ENCODE results near the gene GBA2. TPM values are rescaled to one million over a fixed set of nuclear protein-coding genes. Genes with fewer than 3 reads are reported as not detected.

GBA2 gene
- total and polyA plus RNA-seq, 3 donors from 2014 or later = 51.3 to 77.1 (median 66.5) TPM

DNA sequence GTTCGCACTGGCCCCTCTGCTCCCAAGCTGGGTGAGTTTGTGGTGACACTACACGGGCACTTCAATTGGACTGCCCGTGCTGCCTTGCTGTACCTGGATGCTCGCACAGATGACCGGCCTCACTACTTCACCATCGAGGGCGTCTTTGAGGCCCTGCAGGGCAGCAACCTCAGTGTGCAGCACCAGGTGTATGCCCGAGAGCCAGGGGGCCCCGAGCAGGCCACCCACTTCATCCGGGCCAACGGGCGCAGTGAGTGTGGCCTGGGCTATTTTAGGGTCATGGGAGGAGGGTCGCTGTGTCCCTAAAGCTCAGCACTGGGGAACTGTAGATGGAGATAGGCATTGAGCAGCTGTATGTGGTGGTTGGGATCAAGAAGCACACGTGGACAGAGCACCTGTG is 43.8 kb upstream of the GBA2 start:
- WGBS, 2 donors = 49 to 75% methylated on average over 11 to 14 of the region's 14 CpGs

DNA sequence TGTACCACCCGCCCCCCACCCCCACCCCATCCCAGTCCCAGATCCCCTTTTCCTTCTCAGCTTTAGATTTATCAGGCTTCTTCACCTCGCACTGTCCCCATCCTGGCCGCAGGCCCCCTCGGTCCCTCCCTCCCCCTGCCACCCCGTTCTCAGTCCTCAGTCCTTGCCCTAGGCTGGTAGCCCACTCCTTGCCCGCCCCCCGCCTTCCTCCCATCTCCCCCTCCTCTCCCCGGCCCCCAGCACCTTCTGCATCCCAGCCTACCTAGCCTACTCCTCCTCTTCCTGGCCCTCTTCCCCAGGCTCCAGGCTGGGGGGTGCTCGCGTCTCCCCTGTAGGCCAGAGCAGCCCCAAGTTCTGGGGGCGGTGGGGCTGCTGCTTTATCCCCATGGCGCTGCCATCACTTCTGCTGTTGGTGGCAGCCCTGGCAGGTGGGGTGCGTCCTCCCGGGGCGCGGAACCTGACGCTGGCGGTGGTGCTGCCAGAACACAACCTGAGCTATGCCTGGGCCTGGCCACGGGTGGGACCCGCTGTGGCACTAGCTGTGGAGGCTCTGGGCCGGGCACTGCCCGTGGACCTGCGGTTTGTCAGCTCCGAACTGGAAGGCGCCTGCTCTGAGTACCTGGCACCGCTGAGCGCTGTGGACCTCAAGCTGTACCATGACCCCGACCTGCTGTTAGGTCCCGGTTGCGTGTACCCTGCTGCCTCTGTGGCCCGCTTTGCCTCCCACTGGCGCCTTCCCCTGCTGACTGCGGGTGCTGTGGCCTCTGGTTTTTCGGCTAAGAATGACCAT is 43.2 kb upstream of the GBA2 start:
- Histone ChIP-seq H3K36me3 (ENCODE audit: low read depth, missing control alignments) (no peaks in the 10 kb centered on the region), H3K4me3 (peak overlapping the region; percentile 55 to 63), H3K4me1 (peaks cover 26% of the 10 kb centered on the region), H3K27me3 (no peaks in the 10 kb centered on the region), H3K27ac (peak overlapping the region in 1 of 2 donors; percentile 80), H3K9me3 (no peaks in the 10 kb centered on the region)
- no peak for DNase-seq
- TF ChIP-seq, protein P1, sequence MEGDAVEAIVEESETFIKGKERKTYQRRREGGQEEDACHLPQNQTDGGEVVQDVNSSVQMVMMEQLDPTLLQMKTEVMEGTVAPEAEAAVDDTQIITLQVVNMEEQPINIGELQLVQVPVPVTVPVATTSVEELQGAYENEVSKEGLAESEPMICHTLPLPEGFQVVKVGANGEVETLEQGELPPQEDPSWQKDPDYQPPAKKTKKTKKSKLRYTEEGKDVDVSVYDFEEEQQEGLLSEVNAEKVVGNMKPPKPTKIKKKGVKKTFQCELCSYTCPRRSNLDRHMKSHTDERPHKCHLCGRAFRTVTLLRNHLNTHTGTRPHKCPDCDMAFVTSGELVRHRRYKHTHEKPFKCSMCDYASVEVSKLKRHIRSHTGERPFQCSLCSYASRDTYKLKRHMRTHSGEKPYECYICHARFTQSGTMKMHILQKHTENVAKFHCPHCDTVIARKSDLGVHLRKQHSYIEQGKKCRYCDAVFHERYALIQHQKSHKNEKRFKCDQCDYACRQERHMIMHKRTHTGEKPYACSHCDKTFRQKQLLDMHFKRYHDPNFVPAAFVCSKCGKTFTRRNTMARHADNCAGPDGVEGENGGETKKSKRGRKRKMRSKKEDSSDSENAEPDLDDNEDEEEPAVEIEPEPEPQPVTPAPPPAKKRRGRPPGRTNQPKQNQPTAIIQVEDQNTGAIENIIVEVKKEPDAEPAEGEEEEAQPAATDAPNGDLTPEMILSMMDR (IDR thresholded peaks at IDR 0.05) = no peak
- no peak for TF ChIP-seq POLR2A (IDR thresholded peaks at IDR 0.05)
- whole genome bisulfite sequencing, 2 donors = 47 to 56% methylated on average over 20 to 29 of the region's 34 CpGs
- intact Hi-C loops (cut with DNase I; ENCODE audit: low total_unique reads) = no loop called here

More for the DNA sequence above, 43.8 kb upstream of the GBA2 start:
- Histone ChIP-seq H3K4me3 (no peak overlapping the region), H3K36me3 (ENCODE audit: low read depth, missing control alignments) (no peaks in the 10 kb centered on the region), H3K9me3 (no peaks in the 10 kb centered on the region), H3K27me3 (no peaks in the 10 kb centered on the region), H3K4me1 (peaks cover 26% of the 10 kb centered on the region), H3K27ac (no peak overlapping the region)
- intact Hi-C loops (cut with DNase I; ENCODE audit: low total_unique reads) = no loop called here
- DNase-seq = no peak
- TF ChIP-seq, protein P1 (IDR thresholded peaks at IDR 0.05) = no peak
- TF ChIP-seq POLR2A (IDR thresholded peaks at IDR 0.05) = no peak

DNA sequence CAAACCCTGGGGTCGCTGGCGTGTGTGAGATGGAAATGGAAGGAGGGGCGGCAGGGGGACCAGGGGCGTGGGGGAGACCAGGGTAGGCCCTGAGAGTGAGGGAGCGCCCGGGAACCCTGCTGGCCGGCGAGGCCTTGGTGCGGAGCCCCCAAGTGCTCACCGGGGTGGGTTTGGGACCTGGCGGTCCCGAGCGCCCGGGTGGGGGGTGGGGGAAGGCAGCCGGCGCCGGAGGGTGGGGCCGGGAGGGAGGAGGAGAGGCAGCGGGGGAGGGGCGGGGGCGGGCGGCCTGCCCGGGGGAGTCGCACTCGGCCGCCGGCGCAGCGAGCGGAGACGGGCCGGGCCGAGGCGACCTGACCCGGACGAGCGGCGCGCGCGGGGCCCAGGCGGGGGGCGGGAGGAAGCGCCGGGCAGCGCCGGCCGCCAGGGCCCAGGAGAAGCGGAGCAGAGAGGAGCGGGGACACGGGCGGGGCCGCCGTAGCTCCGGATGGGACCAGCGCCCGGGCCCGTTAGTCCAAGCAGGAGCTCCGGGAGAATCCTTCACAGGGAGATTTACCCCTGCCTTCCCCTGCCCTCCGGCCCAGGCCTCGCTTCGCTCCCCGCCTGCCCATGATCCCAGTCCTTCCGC is 42.4 kb upstream of the GBA2 start, which contains the start of gene NPR2:
Gene NPR2 (plus strand): TSS at position 295 of the 625 bp plus-strand sequence. CDS start 818 bp downstream, outside the sequence.
- H3K36me3 ChIP-seq (ENCODE audit: low read depth, missing control alignments) = no peaks in the 10 kb centered on the region
- DNase-seq = peak; percentile 38
- H3K27ac ChIP-seq = peak within 1 kb of the TSS; percentile 59 to 80
- TF ChIP-seq, protein P1 (IDR thresholded peaks at IDR 0.05) = no peak
- no peak for TF ChIP-seq POLR2A (IDR thresholded peaks at IDR 0.05)
- 3 to 5% methylated on average over 7 to 59 of the region's 64 CpGs for WGBS, 2 donors
- intact Hi-C loops (cut with DNase I; ENCODE audit: low total_unique reads) = no loop called here
- peaks cover 26% of the 10 kb centered on the region for H3K4me1 ChIP-seq
- H3K27me3 ChIP-seq = no peaks in the 10 kb centered on the region
- H3K4me3 ChIP-seq = peak within 1 kb of the TSS; percentile 55 to 63
- H3K9me3 ChIP-seq = no peaks in the 10 kb centered on the region

DNA sequence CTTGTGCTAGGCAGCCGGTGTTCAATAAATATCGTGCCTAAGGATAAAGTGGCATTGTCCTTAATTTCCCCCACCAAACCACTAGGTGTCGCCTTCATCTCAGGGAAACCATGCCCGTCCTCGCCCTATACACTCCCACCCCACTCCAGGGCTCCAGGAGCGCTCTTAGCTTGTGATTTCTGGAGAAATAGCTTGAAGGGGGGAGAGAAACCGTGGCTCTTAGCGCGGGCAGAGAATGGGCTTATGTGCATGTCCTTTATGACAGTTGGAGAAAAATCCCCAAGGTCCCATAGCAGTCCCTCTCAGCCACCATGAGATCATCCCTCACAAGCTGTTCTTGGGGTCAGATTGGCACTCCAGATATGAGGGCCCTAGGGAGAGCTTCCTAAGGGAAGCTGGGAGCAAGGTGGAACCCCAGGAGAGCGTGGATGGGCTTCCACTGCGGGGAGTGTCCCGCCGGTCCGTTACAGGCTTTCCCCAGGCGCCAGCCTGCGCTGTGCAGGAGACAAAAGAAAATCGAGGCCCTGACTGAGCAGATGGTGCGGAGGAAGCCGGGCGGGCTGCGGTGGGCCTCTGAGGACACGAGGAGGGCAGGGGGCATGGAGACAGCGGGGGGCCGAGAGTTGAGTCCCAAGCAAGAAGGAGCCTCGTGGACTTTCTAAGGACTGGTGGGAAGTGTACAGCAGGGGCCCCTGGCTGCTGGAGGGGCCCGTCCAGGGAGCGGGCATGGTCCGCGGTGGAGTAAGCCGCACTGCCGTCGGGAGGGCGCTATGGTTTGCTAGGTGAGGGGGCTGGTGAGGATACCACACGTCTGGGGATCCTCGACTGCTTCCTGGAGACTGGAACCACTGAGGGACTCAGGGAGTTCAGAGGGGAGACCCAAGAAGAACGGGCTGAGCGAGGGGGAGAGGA is 41.6 kb upstream of the GBA2 start:
- H3K9me3 ChIP-seq = no peaks in the 10 kb centered on the region
- DNase-seq = peak; percentile 85
- no peaks in the 10 kb centered on the region for H3K36me3 ChIP-seq (ENCODE audit: low read depth, missing control alignments)
- 17 to 24% methylated on average over 24 to 37 of the region's 37 CpGs for WGBS, 2 donors
- no peaks in the 10 kb centered on the region for H3K27me3 ChIP-seq
- peak overlapping the region; percentile 55 to 63 for H3K4me3 ChIP-seq
- peak overlapping the region; percentile 59 to 80 for H3K27ac ChIP-seq
- peaks cover 26% of the 10 kb centered on the region for H3K4me1 ChIP-seq
- intact Hi-C loops (cut with DNase I; ENCODE audit: low total_unique reads) = no loop called here
- no peak for TF ChIP-seq POLR2A (IDR thresholded peaks at IDR 0.05)
- TF ChIP-seq, protein P1 (IDR thresholded peaks at IDR 0.05) = peak; percentile 75 to 91 (median 83)
